Activated CD4-positive, alpha-beta T cell treated with anti-CD3 and anti-CD28 coated beads, Interleukin-2, Interleukin-6, amounts not matched to agents 100 ng/mL and 50 ng/mL, durations not matched to agents 16 hours and 8 hours (primary cell): Measurements from ENCODE around the gene ZFYVE21.
"Not testable (repeated sequence)": the region's sequence is repeated elsewhere in the genome, so short reads cannot be mapped to it uniquely, and the experiment has no call there.

Experiments used
- DNase-seq: peaks from one replicate; pipeline ENCODE4 v3.0.0-alpha.2; 2020

Gene ZFYVE21

DNA sequence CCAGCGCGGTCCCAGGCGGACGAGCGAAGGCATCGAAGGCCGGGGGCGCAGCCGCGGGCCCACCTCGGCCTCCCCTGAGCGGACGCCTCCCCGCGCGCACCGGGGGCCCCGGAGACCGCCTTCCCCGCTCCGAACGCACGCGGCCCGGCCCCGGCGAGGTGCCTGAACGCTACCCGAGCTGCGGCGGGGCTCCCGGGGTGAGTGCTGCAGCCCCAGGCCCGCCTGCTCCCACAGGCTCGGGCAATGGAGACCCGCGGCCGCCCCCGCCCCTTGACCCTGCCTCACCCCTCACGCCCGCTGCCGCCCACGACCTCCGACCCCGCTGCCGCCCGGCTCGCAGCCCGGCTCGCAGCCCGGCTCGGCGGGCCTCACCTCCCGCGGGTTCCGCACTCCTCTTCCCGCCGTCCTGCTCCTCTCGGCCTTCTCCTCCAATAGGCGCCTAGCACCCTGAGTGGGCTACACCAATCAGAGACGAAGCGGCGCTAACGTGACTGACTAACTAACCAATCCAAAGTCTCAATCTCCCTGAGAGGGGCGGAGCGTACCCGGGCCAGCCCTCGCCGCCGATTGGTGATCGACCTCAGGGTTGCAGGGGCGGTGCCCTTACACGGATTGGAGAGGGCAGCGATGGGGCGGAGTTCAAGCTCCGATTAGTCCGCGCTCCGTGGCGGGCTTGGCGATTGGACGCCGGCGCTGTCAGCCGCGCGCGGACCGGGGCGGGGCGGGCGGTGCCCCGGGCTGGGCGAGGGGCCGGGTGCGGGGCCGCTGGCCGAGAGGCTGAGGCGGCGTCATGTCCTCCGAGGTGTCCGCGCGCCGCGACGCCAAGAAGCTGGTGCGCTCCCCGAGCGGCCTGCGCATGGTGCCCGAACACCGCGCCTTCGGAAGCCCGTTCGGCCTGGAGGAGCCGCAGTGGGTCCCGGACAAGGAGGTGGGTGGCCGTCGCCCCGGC lies at the start of gene ZFYVE21, which contains the start of gene XRCC3:
Gene ZFYVE21 (plus strand): TSS at position 759 of the 949 bp plus-strand sequence. CDS start 32 bp downstream, at position 791.
Gene XRCC3 (minus strand): TSS at position 400 of the 949 bp plus-strand sequence. CDS start 4,364 bp downstream, outside the sequence.
- peak; percentile 100 for DNase-seq

DNA sequence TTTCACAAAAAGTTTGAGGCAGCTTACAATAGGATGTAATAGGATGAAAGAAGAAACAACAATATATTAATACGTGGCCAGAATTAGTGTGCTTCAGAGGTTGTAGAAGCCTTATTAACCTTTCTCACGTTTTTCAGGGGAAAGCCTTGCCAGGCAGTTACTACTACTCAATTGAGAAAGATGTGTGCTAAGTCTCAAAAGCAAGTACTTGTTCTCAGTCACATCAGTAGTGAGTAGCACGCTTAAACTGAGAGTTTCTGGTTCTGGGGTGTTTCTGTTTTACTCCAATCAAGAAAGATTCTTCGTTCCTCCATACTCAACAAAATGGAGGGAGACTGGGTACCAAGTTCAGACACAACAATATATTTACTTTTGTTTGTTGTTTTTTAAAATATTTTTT lies 47.9 kb upstream of the ZFYVE21 start:
- DNase-seq = peak; percentile 21

DNA sequence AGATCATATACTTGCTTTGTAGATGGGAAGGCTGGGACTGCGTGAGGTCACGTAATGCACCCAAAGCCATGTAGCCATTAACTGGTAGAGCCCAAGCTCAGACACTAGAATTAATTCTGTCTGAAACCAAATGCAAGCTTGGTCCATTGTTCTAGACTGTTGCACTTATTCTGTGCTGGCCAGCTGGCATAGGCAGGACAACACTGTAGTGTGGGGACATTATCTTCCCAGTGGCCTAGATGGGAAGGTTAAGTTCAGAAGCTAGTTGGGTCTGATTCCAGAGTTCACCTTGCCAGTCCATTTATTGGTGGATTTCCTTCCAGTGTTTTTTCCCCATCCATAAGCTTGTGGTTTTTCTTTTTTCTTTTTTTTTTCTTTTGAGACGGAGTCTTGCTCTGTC lies 47.5 kb upstream of the ZFYVE21 start:
- no peak for DNase-seq

DNA sequence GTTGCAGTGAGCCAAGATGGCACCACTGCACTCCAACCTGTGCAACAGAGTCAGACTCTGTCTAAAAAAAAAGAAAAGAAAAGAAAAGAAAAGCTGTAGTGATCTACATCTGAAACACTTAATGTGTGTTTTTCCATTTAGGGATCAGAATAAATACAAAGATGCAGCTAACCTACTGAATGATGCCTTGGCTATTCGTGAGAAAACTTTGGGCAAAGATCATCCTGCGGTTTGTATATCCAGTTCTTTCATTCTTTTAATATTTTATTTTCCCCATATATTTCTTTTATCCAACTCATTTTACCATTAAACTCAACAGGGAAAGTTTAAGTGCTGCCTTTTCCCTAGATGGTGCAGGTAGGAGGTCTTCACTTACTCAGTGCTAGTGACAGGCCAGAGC lies 46.2 kb upstream of the ZFYVE21 start:
- no peak for DNase-seq

DNA sequence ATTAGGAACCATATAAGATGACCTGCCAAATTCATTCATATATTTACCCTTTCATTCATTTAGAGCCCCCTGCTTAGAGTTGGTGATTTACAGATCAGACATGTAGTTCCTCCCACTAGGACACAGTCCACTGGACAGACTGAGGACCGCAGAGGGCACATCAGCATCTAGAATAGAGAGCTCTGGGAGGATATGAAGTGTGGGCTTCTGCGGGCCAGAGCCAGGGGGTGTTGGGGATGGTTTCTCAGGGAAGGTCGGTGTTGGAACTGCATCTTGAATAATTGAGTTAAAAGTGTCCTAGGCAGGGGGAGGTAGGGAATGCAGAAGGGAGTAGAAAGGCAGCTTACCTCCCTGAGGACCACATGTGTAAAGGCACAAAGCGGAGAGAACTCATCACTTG lies 43.7 kb upstream of the ZFYVE21 start:
- no peak for DNase-seq

DNA sequence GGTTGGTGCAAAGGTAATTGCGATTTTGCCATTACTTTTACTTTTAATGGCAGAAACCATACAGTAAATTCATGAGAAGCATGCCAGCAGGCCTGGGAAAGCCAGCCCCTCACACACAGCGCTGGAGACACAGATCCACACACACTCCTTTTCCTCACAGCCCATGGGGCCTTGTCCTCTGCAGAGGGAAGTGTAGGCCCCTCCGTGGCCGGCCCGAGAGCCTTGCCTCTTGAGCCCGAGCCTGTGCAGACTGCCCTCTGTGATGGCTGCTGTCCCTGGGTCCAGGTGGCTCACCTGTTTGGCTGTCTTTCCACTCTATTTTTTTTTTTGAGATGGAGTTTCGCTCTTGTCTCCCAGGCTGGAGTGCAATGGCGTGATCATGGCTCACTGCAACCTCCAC lies 39.7 kb upstream of the ZFYVE21 start:
- DNase-seq = no peak

DNA sequence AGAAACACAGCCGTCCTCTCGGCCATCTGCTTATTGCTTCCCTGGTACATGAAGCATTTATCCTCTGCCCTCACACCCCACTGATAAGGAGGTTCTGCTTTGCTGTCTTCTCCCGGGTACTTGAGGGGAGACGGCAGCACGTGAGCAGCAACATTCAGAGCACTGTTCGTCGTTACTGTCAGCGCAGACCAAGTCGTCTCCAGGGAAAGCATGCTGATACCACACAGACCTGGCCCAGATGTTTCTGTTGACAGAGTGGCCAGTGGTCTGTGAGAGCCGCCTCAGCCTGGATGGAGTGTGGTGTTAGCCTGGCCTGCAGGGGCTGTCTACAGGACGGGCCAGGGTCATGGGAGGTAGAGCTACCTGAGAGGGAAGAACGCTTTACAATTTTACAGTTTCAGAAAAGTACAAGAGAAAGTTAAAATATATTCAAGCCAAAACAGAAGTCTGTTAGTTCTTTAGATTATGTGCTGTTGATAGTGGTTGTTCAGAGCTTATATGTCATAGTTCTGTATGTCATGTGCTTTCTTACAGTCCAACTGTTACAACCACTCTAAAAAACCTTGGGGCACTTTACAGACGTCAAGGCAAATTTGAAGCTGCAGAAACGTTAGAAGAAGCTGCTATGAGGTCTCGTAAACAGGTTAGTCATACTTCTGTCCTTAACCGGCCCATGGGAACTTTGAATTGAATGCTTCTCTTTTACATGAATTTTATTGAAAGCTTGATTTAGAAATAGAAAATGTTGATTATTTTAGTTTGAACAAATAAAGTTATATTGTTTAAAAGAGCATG lies 38.5 kb upstream of the ZFYVE21 start:
- DNase-seq = no peak

DNA sequence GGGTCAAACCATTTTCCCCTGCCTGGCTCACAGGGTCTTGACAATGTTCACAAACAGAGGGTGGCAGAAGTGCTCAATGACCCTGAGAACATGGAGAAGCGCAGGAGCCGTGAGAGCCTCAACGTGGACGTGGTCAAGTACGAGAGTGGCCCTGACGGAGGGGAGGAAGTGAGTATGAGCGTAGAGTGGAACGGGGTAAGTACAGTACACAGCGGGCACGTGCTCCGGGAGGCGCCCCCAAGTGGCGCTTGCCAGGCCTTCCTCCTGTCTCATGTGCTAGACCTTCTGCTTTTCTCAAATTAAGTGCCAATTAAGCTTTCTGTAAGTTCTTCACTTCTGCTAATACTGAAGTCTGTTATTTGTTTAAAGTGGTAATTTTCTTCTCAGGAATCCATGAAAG lies 36.3 kb upstream of the ZFYVE21 start:
- DNase-seq = peak; percentile 46

DNA sequence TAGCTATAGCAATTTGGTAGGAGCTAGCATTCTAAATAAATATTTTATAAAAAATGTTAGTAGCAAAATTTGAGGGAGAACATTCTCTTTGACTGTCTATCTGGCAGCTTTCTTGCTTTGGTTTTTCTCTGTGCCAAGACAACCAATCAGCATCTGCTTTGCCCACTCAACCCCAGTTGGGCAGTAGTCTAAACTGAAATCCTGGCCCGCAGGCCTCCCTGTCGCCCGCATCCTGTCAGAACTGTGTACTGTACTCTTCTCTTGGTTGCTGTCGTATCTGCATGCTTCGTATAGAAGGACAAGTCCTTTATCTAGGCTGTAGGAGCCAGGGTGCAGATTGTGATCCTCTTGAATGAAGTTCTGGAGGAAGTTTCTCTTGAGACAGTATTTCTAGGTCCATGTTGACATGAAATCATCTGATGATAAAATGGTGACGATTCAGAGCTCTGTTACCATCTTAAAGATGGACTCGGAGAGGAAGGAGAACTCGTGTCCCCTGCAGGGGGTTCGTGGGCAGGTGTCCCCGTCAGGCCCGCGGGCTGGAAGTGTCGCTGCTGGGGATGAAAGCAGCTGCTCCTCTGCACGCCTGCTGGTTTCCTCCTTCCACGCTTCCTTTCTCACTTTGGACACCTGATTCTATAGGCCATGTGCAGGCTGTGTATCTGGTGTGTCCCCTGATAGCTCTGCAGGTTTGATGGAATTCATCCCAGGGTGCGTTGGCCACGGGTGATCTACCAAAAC lies 34.9 kb upstream of the ZFYVE21 start:
- DNase-seq = no peak

DNA sequence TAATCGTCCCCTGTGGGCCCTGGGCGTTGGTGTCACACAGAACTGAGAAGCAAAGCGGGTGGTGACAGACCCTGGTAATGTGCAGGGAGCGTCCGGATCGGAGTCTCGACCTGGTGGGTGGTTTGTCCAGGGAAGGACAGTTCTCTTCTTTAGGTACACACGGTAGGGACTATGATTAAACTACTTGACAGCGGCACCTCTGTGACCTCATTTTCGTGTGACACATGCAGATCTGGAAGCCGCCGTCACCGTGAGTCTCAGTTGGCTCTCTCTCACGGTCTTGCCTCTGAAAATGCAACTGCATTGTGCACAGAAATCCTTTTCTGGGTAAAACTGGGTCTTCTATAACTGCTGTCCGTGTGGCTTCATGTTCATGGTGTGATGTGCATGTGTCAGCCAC lies 32.5 kb upstream of the ZFYVE21 start:
- no peak for DNase-seq

DNA sequence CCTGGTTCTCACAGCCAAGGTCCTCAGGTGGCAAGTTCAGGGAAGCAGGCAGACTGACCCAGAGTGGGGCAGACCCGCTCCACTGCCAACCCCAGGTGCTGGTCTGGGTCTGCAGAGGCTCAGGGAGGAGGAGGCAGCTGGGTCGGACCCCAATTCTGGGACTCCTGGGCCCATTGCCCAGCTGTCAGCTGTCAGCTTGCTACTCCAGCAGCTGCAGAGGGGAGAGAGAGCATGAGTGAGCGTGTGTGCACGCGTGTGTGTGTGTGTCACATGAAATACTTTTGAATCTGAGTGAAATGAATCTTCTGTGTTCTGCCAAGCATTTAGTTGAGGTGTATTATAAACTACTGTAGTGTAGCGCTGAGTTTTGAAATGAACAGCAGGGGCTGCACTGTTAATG lies 31.1 kb upstream of the ZFYVE21 start:
- no peak for DNase-seq

DNA sequence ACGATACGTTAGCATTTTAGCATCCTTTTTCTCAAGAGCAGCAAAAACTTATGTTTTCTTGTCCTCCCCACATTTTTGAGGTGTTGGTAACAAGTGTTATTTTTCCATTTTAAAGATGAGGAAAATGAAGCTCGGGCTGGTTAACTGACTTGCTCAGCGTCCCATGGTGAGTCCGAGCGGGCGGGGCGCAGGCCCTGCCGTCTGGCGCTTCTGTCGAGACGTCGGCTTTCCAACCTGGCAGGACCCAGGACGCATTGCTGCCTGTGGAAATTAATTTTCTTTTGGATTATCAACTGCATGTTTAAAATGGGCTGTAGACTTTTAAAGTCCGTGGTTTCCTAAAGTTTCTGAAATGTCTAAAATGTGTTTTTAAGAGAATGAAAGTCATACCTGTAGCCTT lies 30.7 kb upstream of the ZFYVE21 start:
- no peak for DNase-seq

DNA sequence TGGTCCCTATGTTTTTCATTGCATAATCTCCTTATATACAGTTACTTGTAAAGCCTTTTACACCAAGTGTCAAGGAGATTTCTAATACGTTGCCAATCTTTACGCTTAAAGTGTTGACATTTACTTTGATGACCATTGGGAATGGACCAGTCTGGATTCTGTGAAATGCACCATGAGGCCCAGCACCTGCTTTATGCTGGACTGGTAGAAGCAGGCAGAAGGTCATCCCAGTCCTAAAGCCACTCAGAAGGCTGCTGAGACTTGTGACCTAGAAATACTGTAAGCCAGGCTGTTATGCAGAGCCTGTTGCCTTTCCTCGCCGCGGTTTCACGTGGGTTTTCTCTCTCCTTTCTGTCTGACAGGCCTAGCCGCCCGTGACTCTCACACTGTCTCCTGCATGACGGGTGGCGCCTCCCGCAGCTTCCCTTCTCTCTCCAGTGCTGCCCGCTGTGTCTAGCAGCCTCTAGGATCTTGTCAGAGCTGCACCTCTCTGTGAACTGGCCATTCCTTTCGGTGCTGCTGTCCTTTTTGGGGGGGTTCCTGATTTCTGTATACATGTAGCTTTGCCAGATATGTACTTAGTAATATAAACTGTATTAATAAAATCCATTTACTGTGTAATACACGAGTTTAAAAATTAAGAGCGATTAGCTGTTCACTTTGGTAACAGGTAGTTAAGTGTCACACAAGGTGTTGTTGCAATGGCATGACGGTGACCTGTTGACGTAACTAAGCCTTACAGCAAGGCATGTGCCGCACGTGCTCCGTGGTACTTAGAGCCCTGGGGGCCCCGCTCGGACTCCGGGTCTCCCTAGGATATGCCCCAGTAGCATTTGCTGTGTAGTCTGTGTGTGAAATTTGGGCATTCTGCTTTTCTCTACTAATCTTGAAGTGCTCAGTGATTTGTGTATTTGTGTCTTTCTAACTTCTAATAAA lies 30.1 kb upstream of the ZFYVE21 start:
- DNase-seq = no peak

DNA sequence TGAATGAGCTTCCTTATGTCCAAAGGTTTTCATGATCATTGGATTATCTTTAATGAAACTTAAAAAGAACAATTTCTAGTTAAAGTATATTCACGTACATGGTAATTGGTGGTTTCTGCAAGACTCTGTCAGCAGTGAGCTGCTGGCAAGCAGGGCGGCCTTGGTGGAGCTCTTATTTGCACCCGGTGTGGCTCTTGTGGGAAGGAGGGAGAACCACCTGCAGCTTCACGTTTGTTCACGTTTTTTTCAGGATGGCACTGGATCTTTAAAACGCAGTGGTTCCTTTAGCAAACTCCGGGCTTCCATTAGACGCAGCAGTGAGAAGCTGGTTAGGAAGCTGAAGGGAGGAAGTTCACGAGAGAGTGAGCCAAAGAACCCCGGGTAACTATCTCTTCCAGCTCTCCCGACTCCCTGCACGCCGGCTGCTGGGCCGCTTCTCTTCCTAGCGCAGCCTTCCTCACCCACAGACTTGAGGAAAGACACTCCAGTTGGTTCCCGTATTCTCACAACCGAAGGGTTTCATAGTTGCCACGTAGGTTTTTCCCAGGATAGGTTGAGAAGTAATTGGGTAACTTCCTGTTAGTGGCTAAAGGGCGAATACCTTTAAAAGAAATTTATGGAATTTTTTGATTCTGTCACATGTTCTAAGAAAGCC lies 28.7 kb upstream of the ZFYVE21 start:
- no peak for DNase-seq

DNA sequence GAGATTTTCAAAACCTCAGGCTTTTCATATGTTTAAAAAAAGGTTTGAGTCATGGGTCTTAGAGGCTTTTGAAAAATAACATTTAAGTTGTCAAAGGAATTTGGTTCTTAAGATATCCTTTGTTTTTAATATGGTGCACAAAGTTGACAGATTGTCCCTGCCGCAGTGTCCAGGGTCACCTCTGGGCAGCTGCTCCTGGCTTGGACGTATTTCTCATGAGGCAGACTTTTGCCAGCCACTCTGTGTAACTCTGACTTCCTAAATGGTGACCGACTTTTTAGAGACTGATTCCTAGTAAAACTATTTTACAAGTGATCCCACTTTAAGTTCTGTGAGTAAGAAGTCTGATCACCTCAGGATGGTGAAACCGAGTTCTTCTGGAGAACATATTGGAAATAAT lies 27.9 kb upstream of the ZFYVE21 start:
- no peak for DNase-seq

DNA sequence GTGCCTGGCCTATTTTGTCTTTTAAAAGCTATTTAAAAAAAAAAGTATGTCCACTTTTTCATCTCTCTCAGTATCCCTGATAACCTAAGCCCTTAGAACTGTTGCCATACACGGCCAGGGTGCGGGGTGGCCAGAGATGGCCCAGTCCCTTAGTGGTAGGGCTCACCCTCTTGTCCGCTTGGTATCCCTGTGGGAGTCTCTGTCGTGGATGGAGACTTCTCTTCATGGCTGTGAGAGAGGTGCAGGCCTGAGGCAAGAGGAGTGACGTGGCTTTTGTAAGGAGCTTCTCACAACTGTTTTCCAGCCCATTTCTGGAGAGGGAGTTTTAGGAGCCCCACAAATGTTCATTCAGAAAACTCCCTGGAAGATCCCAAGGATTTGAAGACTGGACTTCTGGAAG lies 27.2 kb upstream of the ZFYVE21 start:
- DNase-seq = no peak

DNA sequence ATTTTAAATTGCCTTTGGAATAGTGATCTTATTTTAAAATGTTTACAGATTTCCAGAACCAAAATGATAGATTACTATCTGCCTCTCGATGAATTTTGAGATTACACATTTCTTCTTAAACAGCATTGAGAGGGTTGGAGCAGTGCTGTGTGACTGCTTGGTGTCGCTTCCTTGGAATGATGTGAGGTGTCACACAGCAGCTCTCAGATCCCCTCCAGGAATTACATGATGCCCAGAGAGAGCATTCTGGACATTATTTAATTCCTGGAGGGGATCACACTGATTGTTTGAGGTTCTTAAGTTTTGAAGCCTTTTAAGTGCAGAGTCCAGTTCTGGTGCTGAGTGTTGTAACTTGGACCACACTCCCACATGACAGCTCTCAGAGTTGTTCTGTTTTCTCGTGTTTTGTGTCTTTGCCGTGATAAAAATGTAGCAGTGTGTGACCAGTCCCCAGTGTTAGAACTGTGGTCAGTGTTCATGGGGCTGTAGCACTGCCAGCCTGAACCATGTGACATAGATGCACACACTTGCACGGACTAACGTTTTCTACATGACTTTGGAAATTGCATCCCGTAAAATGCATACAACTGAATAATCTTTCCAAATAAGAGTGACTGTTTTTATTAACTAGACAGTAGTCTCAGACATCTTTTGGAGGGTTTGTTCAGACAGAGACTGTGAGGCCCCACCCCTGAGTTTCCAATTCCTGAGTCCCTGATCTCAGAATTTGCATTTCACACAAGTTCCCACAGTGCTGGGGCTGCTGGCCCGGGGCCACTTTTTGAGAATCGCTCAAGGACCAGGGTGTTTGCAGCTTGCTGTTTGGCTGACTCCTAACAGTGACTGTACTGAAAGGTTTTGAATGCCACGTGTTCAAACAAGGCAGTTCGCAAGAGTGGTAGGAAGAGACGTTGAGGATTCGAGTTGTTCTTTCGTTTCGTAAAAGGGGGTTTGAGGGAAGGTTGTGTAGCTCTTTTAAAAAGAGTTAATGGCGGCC lies 26.4 kb upstream of the ZFYVE21 start:
- DNase-seq = no peak

DNA sequence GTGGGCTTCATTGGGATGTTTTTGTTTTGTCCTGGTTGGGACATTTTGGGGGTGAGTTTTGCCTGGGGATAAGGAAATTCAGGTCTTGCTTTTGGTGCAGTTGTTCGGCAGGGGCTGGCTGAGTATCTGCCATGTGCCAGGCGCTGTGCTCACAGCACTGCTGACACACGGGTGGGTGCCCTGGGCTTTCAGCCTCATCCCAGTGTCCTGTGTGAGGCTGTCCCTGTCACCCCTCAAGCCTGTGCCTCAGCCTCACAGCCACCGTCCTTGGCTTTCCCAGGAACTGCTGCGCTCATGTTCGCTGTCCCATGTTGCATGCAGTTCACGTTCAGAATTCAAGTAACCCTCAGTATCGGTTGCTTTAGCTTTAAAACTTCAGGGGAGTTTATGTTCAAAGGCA lies 25.3 kb upstream of the ZFYVE21 start:
- DNase-seq = no peak

DNA sequence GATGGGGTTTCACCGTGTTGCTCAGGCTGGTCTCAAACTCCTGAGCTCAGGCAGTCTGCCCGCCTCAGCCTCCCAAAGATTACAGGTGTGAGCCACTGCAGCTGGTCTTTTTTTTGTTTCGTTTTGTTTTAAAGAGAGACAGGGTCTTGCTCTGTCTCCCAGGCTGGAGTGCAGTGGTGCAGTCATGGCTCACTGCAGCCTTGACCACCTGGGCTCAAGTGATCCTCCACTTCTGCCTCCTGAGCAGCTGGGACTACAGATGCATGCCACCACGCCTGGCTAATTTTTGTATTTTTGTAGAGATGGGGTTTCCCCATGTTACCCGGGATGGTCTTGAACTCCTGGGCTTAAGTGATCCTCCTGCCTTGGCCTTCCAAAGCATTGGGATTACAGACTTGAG lies 24.0 kb upstream of the ZFYVE21 start:
- not testable (repeated sequence) for DNase-seq

DNA sequence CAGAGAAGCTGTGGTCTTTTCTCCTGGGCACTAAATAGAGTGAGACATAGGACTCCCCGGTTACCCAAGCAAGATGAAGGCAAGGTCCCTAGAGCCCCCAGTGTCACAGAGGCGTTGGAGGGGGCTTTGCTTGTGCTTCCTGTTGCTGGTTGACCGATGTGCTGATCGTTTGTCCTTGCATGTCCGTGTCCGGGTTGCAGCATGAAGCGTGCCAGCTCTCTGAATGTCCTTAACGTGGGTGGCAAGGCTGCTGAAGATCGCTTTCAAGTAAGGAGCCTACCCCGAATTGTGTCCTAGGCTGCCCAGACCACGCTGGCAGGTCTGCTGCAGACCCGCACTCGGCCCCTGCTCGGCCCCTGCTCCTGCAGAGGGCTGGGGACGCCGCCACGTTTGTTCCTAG lies 23.5 kb upstream of the ZFYVE21 start:
- DNase-seq = no peak
